H9 (cell line): ENCODE results near the gene PROK1. TPM values are rescaled to one million over a fixed set of nuclear protein-coding genes. Genes with fewer than 3 reads are reported as not detected.

Experiments
- DNase-seq: peaks from one replicate; pipeline ENCODE4 v3.0.0-alpha.2; 2017
- H2AFZ ChIP-seq: one replicate; pipeline ENCODE4 v1.6.1; 2013; ENCODE audit warnings: mild to moderate bottlenecking, low read length, control low read depth, moderate library complexity
- H2AK5ac ChIP-seq: 2 replicates; pipeline ENCODE4 v1.6.1; 2013; ENCODE audit warnings: low read length, control low read depth, mixed read lengths; ENCODE audit not compliant: insufficient read length
- H2BK120ac ChIP-seq: one replicate; pipeline ENCODE4 v1.6.1; 2013; ENCODE audit warnings: low read depth, mild to moderate bottlenecking, low read length, control low read depth, inconsistent platforms; ENCODE audit not compliant: poor library complexity, severe bottlenecking
- H2BK12ac ChIP-seq: 2 replicates; pipeline ENCODE4 v1.6.1; 2013; ENCODE audit warnings: low read length, control low read depth, mixed read lengths, low read depth; ENCODE audit not compliant: insufficient read length
- H2BK15ac ChIP-seq: 2 replicates; pipeline ENCODE4 v1.6.1; 2013; ENCODE audit warnings: low read depth, low read length, control low read depth
- H2BK20ac ChIP-seq: one replicate; pipeline ENCODE4 v1.6.1; 2013; ENCODE audit warnings: low read depth, mild to moderate bottlenecking, low read length, control low read depth, inconsistent platforms; ENCODE audit not compliant: poor library complexity, severe bottlenecking
- H2BK5ac ChIP-seq: 2 replicates; pipeline ENCODE4 v1.6.1; 2013; ENCODE audit warnings: low read length, control low read depth, mixed read lengths; ENCODE audit not compliant: insufficient read length
- H3K14ac ChIP-seq: 2 replicates; pipeline ENCODE4 v1.6.1; 2013; ENCODE audit warnings: low read length, control low read depth; ENCODE audit not compliant: insufficient read depth
- H3K18ac ChIP-seq: 2 replicates; pipeline ENCODE4 v1.6.1; 2013; ENCODE audit warnings: low read depth, mild to moderate bottlenecking, mixed read lengths, low read length, control low read depth; ENCODE audit not compliant: insufficient read length
- H3K23ac ChIP-seq: 2 replicates; pipeline ENCODE4 v1.6.1; 2013; ENCODE audit warnings: low read length, control low read depth, mixed read lengths, low read depth; ENCODE audit not compliant: insufficient read length
- H3K23me2 ChIP-seq: 2 replicates; pipeline ENCODE4 v1.6.1; 2013; ENCODE audit warnings: low read depth, mild to moderate bottlenecking, mixed read lengths, low read length, control low read depth; ENCODE audit not compliant: insufficient read length, poor library complexity, severe bottlenecking
- H3K27ac ChIP-seq: 2 replicates; pipeline ENCODE4 v1.5.1; 2013; ENCODE audit warnings: low read length, control low read depth, mixed read lengths, low read depth; ENCODE audit not compliant: insufficient read length
- H3K27me3 ChIP-seq: 2 replicates; pipeline ENCODE4 v1.6.1; 2013; ENCODE audit warnings: low read length, control low read depth, inconsistent platforms; ENCODE audit not compliant: insufficient read depth
- H3K4ac ChIP-seq: 2 replicates; pipeline ENCODE4 v1.6.1; 2013; ENCODE audit warnings: low read depth, mild to moderate bottlenecking, control low read depth, inconsistent platforms, low read length, moderate library complexity
- H3K4me1 ChIP-seq: 2 replicates; pipeline ENCODE4 v1.6.1; 2013; ENCODE audit warnings: low read length, control low read depth, inconsistent platforms; ENCODE audit not compliant: insufficient read depth
- H3K4me2 ChIP-seq: 2 replicates; pipeline ENCODE4 v1.6.1; 2013; ENCODE audit warnings: low read length, control low read depth, mixed read lengths; ENCODE audit not compliant: insufficient read length, insufficient read depth
- H3K56ac ChIP-seq: 2 replicates; pipeline ENCODE4 v1.6.1; 2013; ENCODE audit warnings: low read depth, mild to moderate bottlenecking, mixed read lengths, low read length, control low read depth; ENCODE audit not compliant: insufficient read length
- H3K79me1 ChIP-seq: 2 replicates; pipeline ENCODE4 v1.6.1; 2013; ENCODE audit warnings: low read depth, mild to moderate bottlenecking, moderate library complexity, low read length, control low read depth, inconsistent platforms; ENCODE audit not compliant: insufficient read depth, poor library complexity, severe bottlenecking
- H3K79me2 ChIP-seq: 2 replicates; pipeline ENCODE4 v1.6.1; 2013; ENCODE audit warnings: low read length, control low read depth, inconsistent platforms; ENCODE audit not compliant: insufficient read depth
- H3K9ac ChIP-seq: 2 replicates; pipeline ENCODE4 v1.6.1; 2013; ENCODE audit warnings: low read length, control low read depth, mixed read lengths; ENCODE audit not compliant: insufficient read length; ENCODE audit errors: extremely low read depth
- H3K9me3 ChIP-seq: one replicate; pipeline ENCODE4 v1.6.1; 2013; ENCODE audit warnings: low read depth, low read length, inconsistent platforms; ENCODE audit not compliant: control insufficient read depth
- H3T11ph ChIP-seq: one replicate; pipeline ENCODE4 v1.6.1; 2013; ENCODE audit warnings: mild to moderate bottlenecking, low read length, control low read depth, inconsistent platforms
- H4K20me1 ChIP-seq: one replicate; pipeline ENCODE4 v1.6.1; 2013; ENCODE audit not compliant: control insufficient read depth, insufficient read length, insufficient read depth
- H4K5ac ChIP-seq: 2 replicates; pipeline ENCODE4 v1.6.1; 2013; ENCODE audit warnings: low read depth, mild to moderate bottlenecking, mixed read lengths, low read length, control low read depth; ENCODE audit not compliant: insufficient read length
- H4K8ac ChIP-seq: replicated peaks from 2 replicates; pipeline ENCODE4 v1.6.1; 2013; ENCODE audit warnings: low read length, control low read depth, mixed read lengths, low read depth; ENCODE audit not compliant: insufficient read length
- H4K91ac ChIP-seq: 2 replicates; pipeline ENCODE4 v1.6.1; 2013; ENCODE audit warnings: low read depth, mild to moderate bottlenecking, moderate library complexity, mixed read lengths, low read length, control low read depth; ENCODE audit not compliant: insufficient read length
- H3K27ac Mint-ChIP-seq, 3 experiments: 2 replicates in 2 of 3; 3 replicates in 1 of 3; pipeline ENCODE4 v1.8.0; 2020 to 2021; ENCODE audit warnings: mixed read lengths in 3 of 3, mild to moderate bottlenecking in 1 of 3, moderate library complexity in 1 of 3
- H3K27me3 Mint-ChIP-seq: 2 replicates; pipeline ENCODE4 v1.8.0; 2021; ENCODE audit warnings: low read depth, mild to moderate bottlenecking, moderate library complexity, mixed read lengths
- H3K36me3 Mint-ChIP-seq, 3 experiments: 2 replicates in 2 of 3; 3 replicates in 1 of 3; pipeline ENCODE4 v1.8.0; 2020 to 2021; ENCODE audit warnings: low read depth in 3 of 3, mixed read lengths in 3 of 3; ENCODE audit not compliant: insufficient read depth in 1 of 3
- H3K4me1 Mint-ChIP-seq, 2 experiments: 2 replicates each; pipeline ENCODE4 v1.8.0; 2020; ENCODE audit warnings: mixed read lengths in 2 of 2
- H3K4me3 Mint-ChIP-seq, 2 experiments: 2 replicates in 1 of 2; 3 replicates in 1 of 2; pipeline ENCODE4 v1.8.0; 2020 to 2021; ENCODE audit warnings: mild to moderate bottlenecking in 2 of 2, mixed read lengths in 2 of 2, moderate library complexity in 1 of 2
- H3K9me3 Mint-ChIP-seq, 2 experiments: 2 replicates in 1 of 2; 3 replicates in 1 of 2; pipeline ENCODE4 v1.8.0; 2020; ENCODE audit warnings: mild to moderate bottlenecking in 2 of 2, mixed read lengths in 2 of 2, moderate library complexity in 1 of 2
- CTCF ChIP-seq: fragments of 200-600 bp; sonication (generic); conservative IDR thresholded peaks from 3 replicates; pipeline ENCODE4 v1.8.0; 2021; ENCODE audit warnings: antibody characterized with exemption, mild to moderate bottlenecking
- WGBS: extraction: QIAGEN DNeasy Blood & Tissue Kit; methylation state at CpG from one replicate; pipeline ENCODE4 v1.1.7; 2013; ENCODE audit warnings: missing lambda C conversion rate, low lambda C conversion rate, mixed read lengths; ENCODE audit not compliant: insufficient read length; ENCODE audit errors: extremely low coverage; 5-methylcytosine and 5-hydroxymethylcytosine counted together
- total RNA-seq: library from RNA; stranded (reverse); gene quantifications from 2 replicates; pipeline ENCODE4 v1.2.1, GENCODE V29; 2021

The PROK1 gene
- total RNA-seq, 1 experiment from 2014 or later = not detected

- Histone ChIP-seq H2BK120ac (no peak overlapping the region), H3K9me3 (no peaks in the 10 kb centered on the region), H3K4ac (no peak overlapping the region), H2BK15ac (no peak overlapping the region), H2BK5ac (no peak overlapping the region), H3K23me2 (no peaks in the 10 kb centered on the region), H2AK5ac (no peak overlapping the region), H4K5ac (no peak overlapping the region), H2AFZ (no peak overlapping the region), H3K23ac (no peak overlapping the region), H4K20me1 (no peaks in the 10 kb centered on the region), H3K4me1 (peaks cover 2% of the 10 kb centered on the region; the same call in 1 of the 2 replicates), H3K14ac (no peak overlapping the region), H3K27me3 (no peaks in the 10 kb centered on the region), H3K56ac (no peak overlapping the region), H2BK12ac (no peak overlapping the region), H3K79me1 (no peaks in the 10 kb centered on the region), H3K4me2 (no peak overlapping the region), H3K27ac (no peak overlapping the region), H2BK20ac (no peak overlapping the region), H4K91ac (no peak overlapping the region), H4K8ac (no peak overlapping the region), H3K79me2 (no peaks in the 10 kb centered on the region), H3T11ph (no peak overlapping the region), H3K18ac (no peak overlapping the region), H3K9ac (no peak overlapping the region)
- Mint-ChIP-seq H3K36me3 (no peaks in the 10 kb centered on the region), H3K4me3 (no peak overlapping the region), H3K4me1 (peaks cover 18 to 21% of the 10 kb centered on the region in 2 experiments), H3K27me3 (peaks cover 11% of the 10 kb centered on the region), H3K27ac (no peak overlapping the region), H3K9me3 (no peaks in the 10 kb centered on the region)
- TF ChIP-seq CTCF = no peak
- no CpG with 5 or more reads among the region's 12 CpGs for WGBS
- DNase-seq = no peak
Observed at GRCh38 chr1:110449661-110450651, 993 bp upstream of the PROK1 start.
